ENCODE measurements around the gene ARID3B.

Gene ARID3B

GRCh38 chr15:74603789-74604705, 63.0 kb downstream of the ARID3B start:
- no peak for DNase-seq (ENCODE audit: low read depth, low spot score)

- DNase-seq (ENCODE audit: low read depth, low spot score), result no peak
Observed at GRCh38 chr15:74604983-74605794, 64.2 kb downstream of the ARID3B start.

- no peak for DNase-seq (ENCODE audit: low read depth, low spot score)
Observed at GRCh38 chr15:74605795-74606150, 64.8 kb downstream of the ARID3B start.

- DNase-seq (ENCODE audit: low read depth, low spot score), result no peak
Observed at GRCh38 chr15:74608786-74609185, 67.8 kb downstream of the ARID3B start.

GRCh38 chr15:74609938-74610301, 68.9 kb downstream of the ARID3B start:
- no peak for DNase-seq (ENCODE audit: low read depth, low spot score)

GRCh38 chr15:74610302-74610951, 69.4 kb downstream of the ARID3B start:
- DNase-seq (ENCODE audit: low read depth, low spot score), result no peak

GRCh38 chr15:74611341-74611740, 70.3 kb downstream of the ARID3B start:
- no peak for DNase-seq (ENCODE audit: low read depth, low spot score)

GRCh38 chr15:74611834-74612233, 70.8 kb downstream of the ARID3B start:
- no peak for DNase-seq (ENCODE audit: low read depth, low spot score)

GRCh38 chr15:74612677-74613076, 71.7 kb downstream of the ARID3B start:
- DNase-seq (ENCODE audit: low read depth, low spot score), result no peak

- DNase-seq (ENCODE audit: low read depth, low spot score), result no peak
Observed at GRCh38 chr15:74613089-74613952, 72.3 kb downstream of the ARID3B start.

- DNase-seq (ENCODE audit: low read depth, low spot score), result no peak
Observed at GRCh38 chr15:74613953-74614743, 73.1 kb downstream of the ARID3B start.

GRCh38 chr15:74614744-74615507, 73.9 kb downstream of the ARID3B start:
- DNase-seq (ENCODE audit: low read depth, low spot score), result peak; percentile 78

GRCh38 chr15:74615508-74616365, 74.7 kb downstream of the ARID3B start, which contains the start of gene CLK3:
Gene CLK3, plus strand, starts transcription at chr15:74615836. Its CDS starts 3,361 bp downstream, at chr15:74619197.
- peak; percentile 87 for DNase-seq (ENCODE audit: low read depth, low spot score)

GRCh38 chr15:74616366-74616939, 75.4 kb downstream of the ARID3B start:
- DNase-seq (ENCODE audit: low read depth, low spot score), result peak; percentile 30

GRCh38 chr15:74616996-74617395, 76.0 kb downstream of the ARID3B start:
- no peak for DNase-seq (ENCODE audit: low read depth, low spot score)

GRCh38 chr15:74618841-74619596, 78.0 kb downstream of the ARID3B start:
- no peak for DNase-seq (ENCODE audit: low read depth, low spot score)

GRCh38 chr15:74619916-74620635, 79.1 kb downstream of the ARID3B start:
- no peak for DNase-seq (ENCODE audit: low read depth, low spot score)
